Measurements from ENCODE around the gene RPL27A. TPM values are rescaled to one million over a fixed set of nuclear protein-coding genes. Genes with fewer than 3 reads are reported as not detected.

The RPL27A gene
- total and polyA plus RNA-seq, 2 of the 8 experiments (the other 6 are each of a cell fraction or from before 2014, with no cell fraction given): 1,756 to 1,777 TPM

GRCh38 chr11:8712506-8712905, 29.9 kb downstream of the RPL27A start:
- Histone ChIP-seq H2BK15ac (ENCODE audit: low read length) (no peak overlapping the region), H3K36me3 (ENCODE audit: control insufficient read depth in 2 of 4, insufficient read depth in 4 of 4, low read length in 3 of 4) (peaks cover 0 to 4% (median 2%) of the 10 kb centered on the region in 4 experiments; a peak in 5 of 8 replicates)

More at GRCh38 chr11:8712506-8712905, 29.9 kb downstream of the RPL27A start:
- H4K91ac ChIP-seq (replicated peaks; ENCODE audit: insufficient read length, low read length): no peak overlapping the region
- H2BK12ac ChIP-seq (ENCODE audit: low read depth, low read length): no peak overlapping the region
- no peak overlapping the region for H4K5ac ChIP-seq (ENCODE audit: insufficient read length, low read depth, low read length)
- H2BK120ac ChIP-seq (replicated peaks; ENCODE audit: low read depth, low read length): no peak overlapping the region
- no peaks in the 10 kb centered on the region for H3K27me3 ChIP-seq (replicated peaks in 1 of 4; ENCODE audit: control insufficient read depth in 3 of 4, extremely low read depth in 1 of 4, insufficient read depth in 3 of 4, low read length in 3 of 4)
- TF ChIP-seq KDM5A (IDR thresholded peaks at IDR 0.05; ENCODE audit: low read length) (no peak), EZH2 (IDR thresholded peaks at IDR 0.05; ENCODE audit: low read depth, low read length, severe bottlenecking) (no peak), RBBP5 (IDR thresholded peaks at IDR 0.05; ENCODE audit: borderline replicate concordance, low read depth, low read length) (no peak), ZNF274 (IDR thresholded peaks at IDR 0.05; ENCODE audit: borderline replicate concordance, extremely low read depth, low read length) (no peak), YY1 (IDR thresholded peaks at IDR 0.05; ENCODE audit: low read depth, low read length) (no peak), KDM1A (IDR thresholded peaks at IDR 0.05; ENCODE audit: borderline replicate concordance, low read length) (no peak), CEBPB (IDR thresholded peaks at IDR 0.05; ENCODE audit: low read depth, low read length) (no peak), RFX5 (IDR thresholded peaks at IDR 0.05; ENCODE audit: borderline replicate concordance, low read depth, low read length) (no peak), JUN (IDR thresholded peaks at IDR 0.05; ENCODE audit: low read depth, low read length) (no peak), RXRA (IDR thresholded peaks at IDR 0.05; ENCODE audit: insufficient read depth, low read depth, low read length) (no peak), CBX8 (IDR thresholded peaks at IDR 0.05; ENCODE audit: borderline replicate concordance, low read depth, low read length) (no peak), JUND (IDR thresholded peaks at IDR 0.05; ENCODE audit: low read length) (no peak)
- POLR2A ChIA-PET (ENCODE audit: partially characterized antibody): interaction anchor here (1.2 to 3.7 kb wide), 4 partner anchors 9 to 30 kb away, joined by 3 to 21 read pairs (median 12); partner anchors contain the start of genes RPL27A and TRIM66
- H3K79me2 ChIP-seq (ENCODE audit: control insufficient read depth in 1 of 2, insufficient read depth in 2 of 2, low read length in 2 of 2): no peaks in the 10 kb centered on the region
- H3K9ac ChIP-seq (replicated peaks in 1 of 4; ENCODE audit: extremely low read depth in 1 of 4, low read depth in 3 of 4, low read length in 3 of 4): no peak overlapping the region
- H4K20me1 ChIP-seq (replicated peaks in 1 of 2; ENCODE audit: control insufficient read depth in 1 of 2, insufficient read depth in 2 of 2, low read length in 2 of 2): no peaks in the 10 kb centered on the region
- no peak overlapping the region for H3K27ac ChIP-seq (ENCODE audit: low read depth, low read length)
- H2AFZ ChIP-seq (ENCODE audit: low read length): no peak overlapping the region
- no peak overlapping the region for H3K4me3 ChIP-seq (ENCODE audit: extremely low read depth in 1 of 4, insufficient read depth in 2 of 4, low read depth in 3 of 4, low read length in 4 of 4)
- DNase-seq (ENCODE audit: low read depth in 1 of 2, low spot score in 2 of 2) (no peak), FAIRE-seq (no peak)
- no peak overlapping the region for H3K56ac ChIP-seq (replicated peaks; ENCODE audit: insufficient read length, low read depth, low read length)
- H3K79me1 ChIP-seq (ENCODE audit: low read depth, low read length): peaks cover 2% of the 10 kb centered on the region; the same call in 1 of the 2 replicates
- no peak overlapping the region for H3K14ac ChIP-seq (ENCODE audit: insufficient read length)
- H2AK5ac ChIP-seq (ENCODE audit: low read depth, low read length): no peak overlapping the region
- no peaks in the 10 kb centered on the region for H3K9me3 ChIP-seq (ENCODE audit: insufficient read depth in 2 of 2, low read depth in 1 of 2, low read length in 1 of 2)
- H3K23ac ChIP-seq (ENCODE audit: insufficient read length): no peak overlapping the region
- no peak overlapping the region for H3K18ac ChIP-seq (ENCODE audit: extremely low read depth, low read length)
- H3K23me2 ChIP-seq (ENCODE audit: low read depth, low read length): no peaks in the 10 kb centered on the region
- no peak overlapping the region for H3K4ac ChIP-seq (replicated peaks; ENCODE audit: insufficient read length, low read depth, low read length)
- no peak overlapping the region; the same call in 1 of the 2 replicates for H4K8ac ChIP-seq (ENCODE audit: extremely low read depth, insufficient read depth, low read length)
- H3K4me2 ChIP-seq (ENCODE audit: insufficient read depth in 1 of 2, low read depth in 2 of 2, low read length in 2 of 2): no peak overlapping the region
- 99% methylated on average over 12 of the region's 12 CpGs; no CpG with 5 or more reads in 1 of the 2 experiments for WGBS, 2 experiments (ENCODE audit: extremely low coverage in 1 of 2, insufficient coverage in 1 of 2, insufficient read length in 1 of 2, insufficient replicate concordance in 2 of 2, low coverage in 1 of 2, low lambda C conversion rate in 2 of 2, missing lambda C conversion rate in 1 of 2)
- peaks cover 0 to 7% (median 6%) of the 10 kb centered on the region in 4 experiments; a peak in 4 of 7 replicates for H3K4me1 ChIP-seq (replicated peaks in 1 of 4; ENCODE audit: control insufficient read depth in 3 of 4, insufficient read depth in 4 of 4, low read length in 3 of 4)
- CTCF ChIA-PET (ENCODE audit: partially characterized antibody): interaction anchor here (0.6 to 1.7 kb wide), 11 partner anchors 10 to 194 kb away, joined by 3 to 5 read pairs (median 3); no protein-coding TSS in a partner anchor
- H2BK20ac ChIP-seq (ENCODE audit: low read length): no peak overlapping the region
- no peak overlapping the region for H2BK5ac ChIP-seq (ENCODE audit: low read depth, low read length)

Measured in H1 (cell line).